Stimulated activated CD8-positive, alpha-beta memory T cell treated with anti-CD3 and anti-CD28 coated beads, Interleukin-2, amount 100 ng/mL, for 48 hours (primary cell): ENCODE data around the gene ZKSCAN3.
A peak's percentile ranks its signal among the peaks of the same experiment; 100 is the strongest.
"Not testable (repeated sequence)": the region's sequence is repeated elsewhere in the genome, so short reads cannot be mapped to it uniquely, and the experiment has no call there.

Experiments
- DNase-seq, 2 donors: peaks; one replicate each; pipeline ENCODE4 v3.0.0-alpha.2; 2020; ENCODE audit warnings: low read depth in 2 of 2

The ZKSCAN3 gene

GRCh38 chr6:28349892-28350737, at the start of gene ZKSCAN3:
Gene ZKSCAN3, plus strand, starts transcription at chr6:28349947. Its CDS starts 9,640 bp downstream, at chr6:28359587.
- peak; percentile 78 to 85 for DNase-seq

GRCh38 chr6:28303570-28303969, 46.2 kb upstream of the ZKSCAN3 start:
- no peak for DNase-seq

GRCh38 chr6:28306363-28306762, 43.4 kb upstream of the ZKSCAN3 start:
- not testable (repeated sequence) for DNase-seq

GRCh38 chr6:28311139-28311823, 38.5 kb upstream of the ZKSCAN3 start:
- no peak for DNase-seq

- DNase-seq, result no peak
These were observed 36.8 kb upstream of the ZKSCAN3 start for GRCh38 chr6:28312939-28313338.

GRCh38 chr6:28315628-28316027, 34.1 kb upstream of the ZKSCAN3 start:
- no peak for DNase-seq

GRCh38 chr6:28317866-28318265, 31.9 kb upstream of the ZKSCAN3 start:
- not testable (repeated sequence) for DNase-seq

- DNase-seq, result no peak
These were observed 27.1 kb upstream of the ZKSCAN3 start for GRCh38 chr6:28322661-28323060.

- DNase-seq, result no peak
These were observed 25.8 kb upstream of the ZKSCAN3 start for GRCh38 chr6:28323813-28324424.

GRCh38 chr6:28326371-28326948, 23.3 kb upstream of the ZKSCAN3 start:
- no peak for DNase-seq

- no peak for DNase-seq
These were observed 19.7 kb upstream of the ZKSCAN3 start for GRCh38 chr6:28330041-28330440.

- DNase-seq, result no peak
These were observed 16.7 kb upstream of the ZKSCAN3 start for GRCh38 chr6:28333047-28333446.

- no peak for DNase-seq
These were observed 16.1 kb upstream of the ZKSCAN3 start for GRCh38 chr6:28333599-28334018.

- DNase-seq, result no peak
These were observed 15.3 kb upstream of the ZKSCAN3 start for GRCh38 chr6:28334286-28335039.

- DNase-seq, result no peak
These were observed 14.6 kb upstream of the ZKSCAN3 start for GRCh38 chr6:28335040-28335563.

- peak; percentile 57 to 61 for DNase-seq
These were observed 14.0 kb upstream of the ZKSCAN3 start, which contains the start of gene ZSCAN31 for GRCh38 chr6:28335564-28336283. Gene ZSCAN31, minus strand, starts transcription at chr6:28336148. Its CDS starts 6,465 bp downstream, at chr6:28329683.

- DNase-seq, result no peak
These were observed 13.2 kb upstream of the ZKSCAN3 start for GRCh38 chr6:28336284-28337120.

- no peak for DNase-seq
These were observed 12.6 kb upstream of the ZKSCAN3 start for GRCh38 chr6:28337121-28337520.

- no peak for DNase-seq
These were observed 9.2 kb upstream of the ZKSCAN3 start for GRCh38 chr6:28340310-28341095.
